Brain microvascular endothelial cell (primary cell): ENCODE results near the gene IGF1R.

Experiments used
- DNase-seq: peaks from one replicate; pipeline ENCODE4 v3.0.0-alpha.2; 2020
- H3K27ac ChIP-seq: fragments of 250-450 bp; sonication (Bioruptor Pico); 2 replicates; pipeline ENCODE4 v1.5.1; 2020; ENCODE audit warnings: mild to moderate bottlenecking, moderate library complexity
- H3K27me3 ChIP-seq: fragments of 250-450 bp; sonication (Bioruptor Pico); replicated peaks from 2 replicates; pipeline ENCODE4 v1.5.1; 2020; ENCODE audit warnings: mild to moderate bottlenecking
- H3K36me3 ChIP-seq: fragments of 250-450 bp; sonication (Bioruptor Pico); replicated peaks from 2 replicates; pipeline ENCODE4 v1.5.1; 2020; ENCODE audit warnings: mild to moderate bottlenecking
- H3K4me3 ChIP-seq: 2 replicates; pipeline ENCODE4 v1.5.1; 2011; ENCODE audit warnings: low read depth, mild to moderate bottlenecking, control low read depth, low read length, moderate library complexity
- in situ Hi-C: cut with HindIII; loops from 2 replicates; pipeline ENCODE4 v1.10.0; 2017; ENCODE audit warnings: low sequenced_read_pairs, low pct_ligation_motif_present
- TF ChIP-seq, protein P1 (sequence below): IDR thresholded peaks from 2 replicates; pipeline ENCODE4 v1.5.1; 2011; ENCODE audit warnings: low read depth, mild to moderate bottlenecking, moderate library complexity, low read length, control low read depth, inconsistent platforms; ENCODE audit errors: missing control alignments

The IGF1R gene

DNA sequence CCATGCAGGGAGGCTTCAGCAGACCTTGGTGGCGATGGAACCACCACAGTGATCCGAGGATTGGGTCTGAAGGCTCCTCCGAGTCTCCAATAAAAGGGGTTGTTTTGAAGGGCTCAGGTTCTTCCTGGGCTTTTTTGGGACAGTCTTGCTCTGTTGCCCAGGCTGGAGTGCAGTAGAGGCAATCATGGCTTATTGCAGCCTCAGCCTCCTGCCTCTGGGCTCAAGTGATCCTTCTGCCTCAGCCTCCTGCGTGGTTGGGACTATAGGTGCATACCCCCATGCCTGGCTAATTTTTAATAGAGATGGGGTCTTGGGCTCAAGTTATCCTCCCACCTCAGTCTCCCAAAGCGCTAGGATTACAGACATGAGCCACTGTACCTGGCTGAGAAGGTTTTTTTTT is 84.8 kb downstream of the IGF1R start:
- in situ Hi-C loops: no loop called here
- Histone ChIP-seq H3K27ac (no peak overlapping the region), H3K27me3 (no peaks in the 10 kb centered on the region), H3K4me3 (no peak overlapping the region), H3K36me3 (no peaks in the 10 kb centered on the region)
- DNase-seq: no peak
- TF ChIP-seq, protein P1, sequence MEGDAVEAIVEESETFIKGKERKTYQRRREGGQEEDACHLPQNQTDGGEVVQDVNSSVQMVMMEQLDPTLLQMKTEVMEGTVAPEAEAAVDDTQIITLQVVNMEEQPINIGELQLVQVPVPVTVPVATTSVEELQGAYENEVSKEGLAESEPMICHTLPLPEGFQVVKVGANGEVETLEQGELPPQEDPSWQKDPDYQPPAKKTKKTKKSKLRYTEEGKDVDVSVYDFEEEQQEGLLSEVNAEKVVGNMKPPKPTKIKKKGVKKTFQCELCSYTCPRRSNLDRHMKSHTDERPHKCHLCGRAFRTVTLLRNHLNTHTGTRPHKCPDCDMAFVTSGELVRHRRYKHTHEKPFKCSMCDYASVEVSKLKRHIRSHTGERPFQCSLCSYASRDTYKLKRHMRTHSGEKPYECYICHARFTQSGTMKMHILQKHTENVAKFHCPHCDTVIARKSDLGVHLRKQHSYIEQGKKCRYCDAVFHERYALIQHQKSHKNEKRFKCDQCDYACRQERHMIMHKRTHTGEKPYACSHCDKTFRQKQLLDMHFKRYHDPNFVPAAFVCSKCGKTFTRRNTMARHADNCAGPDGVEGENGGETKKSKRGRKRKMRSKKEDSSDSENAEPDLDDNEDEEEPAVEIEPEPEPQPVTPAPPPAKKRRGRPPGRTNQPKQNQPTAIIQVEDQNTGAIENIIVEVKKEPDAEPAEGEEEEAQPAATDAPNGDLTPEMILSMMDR: no peak

DNA sequence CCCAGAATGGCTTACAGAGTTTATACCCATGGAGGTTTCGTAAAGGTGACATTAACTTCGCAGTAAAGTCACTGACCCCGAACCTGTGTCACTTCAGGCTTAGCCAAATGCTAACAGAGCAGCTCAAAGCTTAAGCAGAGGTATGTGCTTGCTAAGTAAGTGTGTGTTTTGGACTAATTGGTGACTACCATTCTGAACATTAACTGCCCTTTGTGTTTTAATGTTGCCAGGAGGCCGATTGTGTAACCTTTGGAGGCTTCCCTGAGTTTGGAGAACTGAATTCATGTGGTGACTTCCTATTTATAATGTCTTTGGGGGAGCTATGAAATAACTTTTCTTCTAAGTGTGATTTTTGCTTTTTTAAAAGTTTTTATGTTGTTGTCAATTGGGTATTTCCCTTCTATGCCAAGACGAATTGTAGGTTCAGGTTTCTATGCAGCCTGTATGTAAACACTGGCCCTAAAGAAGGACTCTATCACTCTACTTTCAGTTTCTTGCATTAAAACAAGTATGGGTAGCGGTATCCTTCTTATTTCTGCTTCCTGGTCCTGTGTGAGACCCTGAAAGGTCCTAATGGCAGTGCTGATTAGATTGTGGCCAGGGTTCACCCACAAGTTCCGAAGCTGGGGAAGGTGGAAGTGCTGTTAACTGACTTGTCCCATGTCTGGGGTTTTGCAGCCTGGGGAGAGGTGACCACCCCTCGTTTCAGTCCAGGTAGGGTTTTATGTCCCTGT is 86.3 kb downstream of the IGF1R start:
- TF ChIP-seq, protein P1: no peak
- no peaks in the 10 kb centered on the region for H3K36me3 ChIP-seq
- no peak overlapping the region for H3K4me3 ChIP-seq
- in situ Hi-C loops: no loop called here
- no peaks in the 10 kb centered on the region for H3K27me3 ChIP-seq
- H3K27ac ChIP-seq: no peak overlapping the region
- no peak for DNase-seq

- TF ChIP-seq, protein P1: no peak
- no peak overlapping the region for H3K27ac ChIP-seq
- DNase-seq: no peak
- H3K27me3 ChIP-seq: no peaks in the 10 kb centered on the region
- H3K36me3 ChIP-seq: no peaks in the 10 kb centered on the region
- H3K4me3 ChIP-seq: no peak overlapping the region
- in situ Hi-C loops: no loop called here
These were observed 87.0 kb downstream of the IGF1R start for GRCh38 chr15:98735304-98735703.

DNA sequence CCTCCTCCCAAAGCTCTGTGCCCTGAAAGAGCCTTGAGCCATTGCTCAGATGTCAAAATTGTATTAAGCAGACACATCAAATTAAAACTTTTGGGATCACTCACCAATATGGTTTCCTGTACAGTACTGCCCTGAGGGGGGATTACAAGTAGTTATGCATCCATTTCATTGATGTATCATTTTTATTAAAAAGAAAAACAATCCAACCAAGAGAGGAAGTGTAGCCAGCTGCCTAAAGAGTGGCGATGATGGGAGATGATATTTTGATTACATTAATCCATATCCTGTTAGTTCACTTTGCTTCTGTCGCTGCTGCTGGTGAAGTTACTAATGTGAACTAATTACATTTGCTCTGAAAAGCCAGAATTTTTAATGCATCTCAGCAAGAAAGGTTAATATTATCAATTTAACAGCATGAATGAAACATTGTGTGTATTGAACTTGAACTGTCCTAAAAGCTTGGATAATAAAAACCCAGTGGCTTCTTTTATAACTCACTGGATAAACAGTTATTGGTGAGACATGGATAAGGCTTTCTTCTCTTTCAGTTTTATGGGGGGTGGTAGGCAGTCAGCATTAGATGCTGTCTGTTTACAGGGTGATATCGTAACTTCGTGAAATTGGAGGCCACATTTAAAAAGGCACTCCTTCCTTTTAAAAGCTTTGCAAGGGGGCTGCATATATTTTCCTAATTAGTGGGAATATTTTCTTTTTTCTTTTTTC is 87.7 kb downstream of the IGF1R start:
- in situ Hi-C loops: no loop called here
- DNase-seq: no peak
- H3K27ac ChIP-seq: no peak overlapping the region

GRCh38 chr15:98737159-98737558 is 88.8 kb downstream of the IGF1R start:
- H3K4me3 ChIP-seq: no peak overlapping the region
- in situ Hi-C loops: no loop called here
- H3K27ac ChIP-seq: no peak overlapping the region
- no peak for DNase-seq
- no peaks in the 10 kb centered on the region for H3K27me3 ChIP-seq
- H3K36me3 ChIP-seq: no peaks in the 10 kb centered on the region
- TF ChIP-seq, protein P1: no peak

More for the DNA sequence above, 87.7 kb downstream of the IGF1R start:
- no peaks in the 10 kb centered on the region for H3K27me3 ChIP-seq
- TF ChIP-seq, protein P1: no peak
- H3K4me3 ChIP-seq: no peak overlapping the region
- no peaks in the 10 kb centered on the region for H3K36me3 ChIP-seq
